Stimulated activated CD4-positive, alpha-beta T cell treated with anti-CD3 and anti-CD28 coated beads, Interleukin-12 subunit alpha, Interleukin-12 subunit beta, amount 100 ng/mL, for 24 hours (primary cell): ENCODE data around the gene CSTF1.

Experiments
- DNase-seq, 2 experiments: peaks; one replicate each; pipeline ENCODE4 v3.0.0-alpha.2; 2020; ENCODE audit warnings: low read depth in 2 of 2

Gene CSTF1

GRCh38 chr20:56429502-56429901 is 37.1 kb downstream of the CSTF1 start:
- peak in 1 of 2 experiments; percentile 37 for DNase-seq

GRCh38 chr20:56429941-56430340 is 37.5 kb downstream of the CSTF1 start:
- DNase-seq, result no peak

- no peak for DNase-seq
These were observed 38.0 kb downstream of the CSTF1 start for GRCh38 chr20:56430461-56430860.

GRCh38 chr20:56430957-56431356 is 38.5 kb downstream of the CSTF1 start:
- DNase-seq, result no peak

GRCh38 chr20:56431471-56431870 is 39.0 kb downstream of the CSTF1 start:
- DNase-seq, result no peak

- no peak for DNase-seq
These were observed 40.9 kb downstream of the CSTF1 start for GRCh38 chr20:56433221-56433879.

GRCh38 chr20:56433880-56434255 is 41.4 kb downstream of the CSTF1 start:
- DNase-seq, result no peak

GRCh38 chr20:56437196-56437960 is 44.9 kb downstream of the CSTF1 start:
- no peak for DNase-seq

- no peak for DNase-seq
These were observed 45.8 kb downstream of the CSTF1 start for GRCh38 chr20:56438284-56438683.

GRCh38 chr20:56439771-56440291 is 47.4 kb downstream of the CSTF1 start:
- DNase-seq, result no peak

GRCh38 chr20:56440346-56441007 is 48.0 kb downstream of the CSTF1 start:
- DNase-seq, result peak; percentile 37 to 38

GRCh38 chr20:56442389-56443365 is 50.2 kb downstream of the CSTF1 start:
- DNase-seq, result no peak

- no peak for DNase-seq
These were observed 51.5 kb downstream of the CSTF1 start for GRCh38 chr20:56443654-56444540.

GRCh38 chr20:56445130-56445529 is 52.7 kb downstream of the CSTF1 start:
- no peak for DNase-seq

- no peak for DNase-seq
These were observed 53.1 kb downstream of the CSTF1 start for GRCh38 chr20:56445540-56445939.

GRCh38 chr20:56447227-56447626 is 54.8 kb downstream of the CSTF1 start:
- no peak for DNase-seq

GRCh38 chr20:56449459-56449858 is 57.0 kb downstream of the CSTF1 start:
- DNase-seq, result no peak

GRCh38 chr20:56451056-56451765 is 58.8 kb downstream of the CSTF1 start:
- no peak for DNase-seq

GRCh38 chr20:56453352-56453751 is 60.9 kb downstream of the CSTF1 start:
- DNase-seq, result no peak

- DNase-seq, result no peak
These were observed 62.3 kb downstream of the CSTF1 start for GRCh38 chr20:56454754-56455153.
